ENCODE data around the gene INSYN2B.

DNA sequence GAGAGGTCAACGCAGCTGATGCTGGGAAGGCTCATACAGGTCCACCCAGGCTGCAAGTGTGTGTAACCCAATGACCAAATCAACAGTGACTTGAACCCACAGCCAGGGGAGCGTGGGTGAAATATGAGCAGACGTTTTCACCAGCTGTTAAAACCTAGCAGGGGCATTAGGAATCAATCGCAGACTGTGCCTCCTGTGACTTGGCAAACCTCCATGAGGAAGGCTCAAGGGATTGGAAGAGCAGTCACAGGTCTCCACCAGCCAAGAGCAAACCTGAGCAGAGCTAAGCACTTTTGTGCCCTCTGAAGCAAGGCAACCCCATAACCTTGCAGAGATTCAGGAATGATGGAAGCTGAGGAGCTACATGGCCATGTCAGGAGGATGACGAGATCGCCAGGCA, 25.5 kb downstream of the INSYN2B start:
- no peak for TF ChIP-seq POLR2A (IDR thresholded peaks at IDR 0.05)
- TF ChIP-seq, protein P1, sequence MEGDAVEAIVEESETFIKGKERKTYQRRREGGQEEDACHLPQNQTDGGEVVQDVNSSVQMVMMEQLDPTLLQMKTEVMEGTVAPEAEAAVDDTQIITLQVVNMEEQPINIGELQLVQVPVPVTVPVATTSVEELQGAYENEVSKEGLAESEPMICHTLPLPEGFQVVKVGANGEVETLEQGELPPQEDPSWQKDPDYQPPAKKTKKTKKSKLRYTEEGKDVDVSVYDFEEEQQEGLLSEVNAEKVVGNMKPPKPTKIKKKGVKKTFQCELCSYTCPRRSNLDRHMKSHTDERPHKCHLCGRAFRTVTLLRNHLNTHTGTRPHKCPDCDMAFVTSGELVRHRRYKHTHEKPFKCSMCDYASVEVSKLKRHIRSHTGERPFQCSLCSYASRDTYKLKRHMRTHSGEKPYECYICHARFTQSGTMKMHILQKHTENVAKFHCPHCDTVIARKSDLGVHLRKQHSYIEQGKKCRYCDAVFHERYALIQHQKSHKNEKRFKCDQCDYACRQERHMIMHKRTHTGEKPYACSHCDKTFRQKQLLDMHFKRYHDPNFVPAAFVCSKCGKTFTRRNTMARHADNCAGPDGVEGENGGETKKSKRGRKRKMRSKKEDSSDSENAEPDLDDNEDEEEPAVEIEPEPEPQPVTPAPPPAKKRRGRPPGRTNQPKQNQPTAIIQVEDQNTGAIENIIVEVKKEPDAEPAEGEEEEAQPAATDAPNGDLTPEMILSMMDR (IDR thresholded peaks at IDR 0.05) = no peak

Measured in thyroid gland (tissue), 4 donors.